NCI-H2171 (cell line): ENCODE measurements around the gene ZSCAN26.

Experiments used
- DNase-seq: peaks from one replicate; lab custom pipeline; 2025; lab: John Stamatoyannopoulos, UW

ZSCAN26 gene

DNA sequence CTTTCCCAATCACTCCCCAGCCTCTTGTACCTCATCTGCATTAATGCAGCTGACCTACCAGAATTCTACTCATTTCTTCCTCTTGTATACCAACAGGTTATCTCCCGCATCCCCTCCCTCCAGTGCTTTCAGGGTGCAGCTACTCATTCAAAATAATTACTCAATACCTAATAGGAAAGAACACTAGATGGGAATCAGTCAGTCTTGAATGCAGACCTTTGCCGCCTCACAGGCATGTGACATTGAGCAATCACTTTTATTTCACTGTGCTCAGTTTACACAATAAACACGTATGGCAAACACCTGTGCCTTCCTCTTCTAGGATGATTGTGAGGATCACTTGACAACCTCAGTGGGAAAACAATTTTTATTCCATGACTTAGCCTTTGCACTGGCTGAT is 55.7 kb downstream of the ZSCAN26 start:
- no peak for DNase-seq

DNA sequence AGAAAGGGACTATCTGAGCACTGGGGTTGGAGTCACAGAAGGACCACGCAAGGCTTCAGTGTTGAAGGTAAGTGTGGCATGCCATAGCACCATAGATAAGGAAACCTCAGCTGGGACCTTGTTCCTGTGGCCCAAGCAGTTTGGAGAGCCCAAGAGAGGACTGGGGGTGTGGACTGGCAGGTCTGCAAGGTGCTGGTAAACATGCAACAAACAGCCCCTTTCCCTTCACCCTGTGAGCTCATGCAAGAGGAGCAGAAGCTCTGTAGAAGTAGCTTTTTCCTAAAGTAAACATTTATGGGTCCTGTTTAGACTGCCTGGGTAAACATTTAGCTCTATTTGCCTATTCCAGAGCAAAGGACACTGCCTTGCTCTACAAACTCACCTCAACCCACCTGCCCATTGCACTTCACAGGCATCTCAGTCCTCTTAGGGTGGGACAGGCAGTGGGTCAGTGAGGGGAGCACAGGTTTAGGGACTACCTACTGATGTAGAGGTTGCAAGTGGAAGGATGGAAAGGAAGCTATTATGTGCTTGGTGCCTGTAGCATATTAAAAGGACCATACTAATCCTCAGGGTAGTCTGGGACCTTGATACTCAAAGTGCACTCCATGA is 57.0 kb downstream of the ZSCAN26 start:
- DNase-seq: no peak

DNA sequence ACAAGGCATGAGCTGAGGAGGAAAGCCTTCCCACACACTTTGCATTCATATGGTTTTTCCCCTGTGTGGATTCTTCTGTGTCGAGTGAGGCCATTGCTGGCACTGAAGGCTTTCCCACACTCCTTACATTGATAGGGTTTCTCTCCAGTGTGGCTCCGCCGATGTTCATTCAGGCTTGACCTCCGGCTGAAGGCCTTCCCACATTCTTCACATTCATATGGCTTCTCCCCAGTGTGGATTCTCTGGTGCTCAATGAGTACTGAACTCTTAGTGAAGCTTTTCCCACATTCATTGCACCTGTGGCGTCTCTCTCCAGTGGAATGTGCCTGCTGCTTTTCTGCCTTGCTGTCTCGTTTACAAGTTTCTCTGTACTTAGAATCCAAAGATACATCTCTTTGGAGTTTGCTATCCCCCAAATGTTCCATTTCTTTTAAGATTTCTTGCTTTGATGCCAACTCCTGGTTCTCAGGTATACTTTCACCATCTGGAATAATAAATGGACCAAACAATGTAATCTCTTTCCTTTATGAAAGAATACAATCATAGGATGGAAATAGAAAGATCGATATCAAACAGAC is 59.5 kb downstream of the ZSCAN26 start:
- DNase-seq: no peak
